ENCODE results near the gene OR6N2.

- TF ChIP-seq CTCF (IDR thresholded peaks at IDR 0.05) (no peak), POLR2A (IDR thresholded peaks at IDR 0.05) (no peak)
Observed at GRCh38 chr1:158724442-158724841, 56.6 kb downstream of the OR6N2 start.
